ENCODE results near the gene FAF1.

FAF1 gene

GRCh38 chr1:50523548-50523947, 436.5 kb downstream of the FAF1 start:
- TF ChIP-seq CTCF (IDR thresholded peaks at IDR 0.05; ENCODE audit: low read depth, low read length): no peak
- no peak for DNase-seq

GRCh38 chr1:50522691-50523342, 437.2 kb downstream of the FAF1 start:
- TF ChIP-seq CTCF (IDR thresholded peaks at IDR 0.05; ENCODE audit: low read depth, low read length): no peak
- H3K4me3 ChIP-seq (ENCODE audit: low read depth, low read length): no peak overlapping the region
- no peak overlapping the region for H3K27ac ChIP-seq
- DNase-seq: no peak
- H3K27me3 ChIP-seq (ENCODE audit: insufficient read depth, low read depth, severe bottlenecking): no peaks in the 10 kb centered on the region
- H3K36me3 ChIP-seq: peaks cover 3% of the 10 kb centered on the region
- peaks cover 6% of the 10 kb centered on the region for H3K9me3 ChIP-seq (ENCODE audit: severe bottlenecking)

More at GRCh38 chr1:50523548-50523947, 436.5 kb downstream of the FAF1 start:
- Histone ChIP-seq H3K27ac (no peak overlapping the region), H3K36me3 (peaks cover 3% of the 10 kb centered on the region), H3K9me3 (ENCODE audit: severe bottlenecking) (peaks cover 6% of the 10 kb centered on the region), H3K4me3 (ENCODE audit: low read depth, low read length) (no peak overlapping the region), H3K27me3 (ENCODE audit: insufficient read depth, low read depth, severe bottlenecking) (no peaks in the 10 kb centered on the region)

GRCh38 chr1:50521703-50522102, 438.4 kb downstream of the FAF1 start:
- Histone ChIP-seq H3K27ac (no peak overlapping the region), H3K9me3 (ENCODE audit: severe bottlenecking) (peaks cover 6% of the 10 kb centered on the region), H3K4me3 (ENCODE audit: low read depth, low read length) (no peak overlapping the region), H3K27me3 (ENCODE audit: insufficient read depth, low read depth, severe bottlenecking) (no peaks in the 10 kb centered on the region), H3K36me3 (peaks cover 3% of the 10 kb centered on the region)
- no peak for DNase-seq
- TF ChIP-seq CTCF (IDR thresholded peaks at IDR 0.05; ENCODE audit: low read depth, low read length): no peak

GRCh38 chr1:50517488-50517887, 442.6 kb downstream of the FAF1 start:
- DNase-seq: no peak

GRCh38 chr1:50516056-50516455, 444.0 kb downstream of the FAF1 start:
- no peak overlapping the region for H3K4me3 ChIP-seq (ENCODE audit: low read depth, low read length)
- H3K9me3 ChIP-seq (ENCODE audit: severe bottlenecking): no peaks in the 10 kb centered on the region
- H3K27ac ChIP-seq: no peak overlapping the region
- no peak for TF ChIP-seq CTCF (IDR thresholded peaks at IDR 0.05; ENCODE audit: low read depth, low read length)
- DNase-seq: no peak
- H3K27me3 ChIP-seq (ENCODE audit: insufficient read depth, low read depth, severe bottlenecking): no peaks in the 10 kb centered on the region
- H3K36me3 ChIP-seq: peaks cover 3% of the 10 kb centered on the region; the same call in 1 of the 2 replicates

More at GRCh38 chr1:50517488-50517887, 442.6 kb downstream of the FAF1 start:
- no peak overlapping the region for H3K4me3 ChIP-seq (ENCODE audit: low read depth, low read length)
- H3K36me3 ChIP-seq: peaks cover 3% of the 10 kb centered on the region; the same call in 1 of the 2 replicates
- TF ChIP-seq CTCF (IDR thresholded peaks at IDR 0.05; ENCODE audit: low read depth, low read length): no peak
- no peaks in the 10 kb centered on the region for H3K9me3 ChIP-seq (ENCODE audit: severe bottlenecking)
- H3K27ac ChIP-seq: no peak overlapping the region
- no peaks in the 10 kb centered on the region for H3K27me3 ChIP-seq (ENCODE audit: insufficient read depth, low read depth, severe bottlenecking)
